KBM-7 (cell line): ENCODE results near the gene EYA2.
A peak's percentile ranks its signal among the peaks of the same experiment; 100 is the strongest.

ENCODE experiments used
- DNase-seq: peaks from one replicate; pipeline ENCODE4 v3.0.0-alpha.2; 2015
- in situ Hi-C: fragments of 300-500 bp; cut with MboI; formaldehyde crosslinking; loops from 2 replicates; pipeline ENCODE4 v1.14.3; 2020; ENCODE audit warnings: low sequenced_read_pairs, low pct_unique_long_range_greater_than_20kb, mixed read lengths

The EYA2 gene

GRCh38 chr20:47215653-47216397 lies 321.2 kb downstream of the EYA2 start:
- no peak for DNase-seq
- in situ Hi-C loops: no loop called here

DNA sequence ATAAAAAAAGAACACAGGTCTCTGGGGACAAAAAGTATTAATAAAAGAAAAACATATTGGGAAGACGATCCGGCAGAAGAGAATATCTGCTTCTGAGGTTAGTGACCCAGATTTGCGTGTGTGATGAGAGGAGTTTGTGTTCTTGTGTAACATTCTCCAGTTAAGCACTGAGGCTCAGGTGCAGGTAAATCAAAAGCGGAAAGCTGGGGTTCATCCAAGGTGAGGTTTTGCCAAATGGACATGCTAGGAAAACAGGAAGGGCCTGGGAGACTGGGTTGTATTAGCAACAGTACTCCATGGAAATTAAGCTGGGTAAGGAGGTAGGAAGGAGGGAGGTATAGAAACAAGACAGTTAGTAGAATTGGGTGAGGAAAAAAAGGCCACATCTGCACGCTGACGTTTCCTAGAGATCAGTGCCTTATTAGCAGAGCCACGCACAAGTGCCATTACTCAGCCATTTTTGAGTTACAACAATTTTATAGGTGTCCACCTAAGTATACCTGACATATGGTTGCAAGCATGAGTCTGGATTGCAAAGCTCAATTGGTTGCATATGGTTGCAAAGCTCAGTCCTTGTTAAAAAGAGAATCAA lies 322.3 kb downstream of the EYA2 start:
- in situ Hi-C loops: no loop called here
- DNase-seq: no peak

GRCh38 chr20:47217482-47218446 lies 323.1 kb downstream of the EYA2 start:
- no peak for DNase-seq
- in situ Hi-C loops: no loop called here

GRCh38 chr20:47220161-47220582 lies 325.5 kb downstream of the EYA2 start:
- in situ Hi-C loops: no loop called here
- peak; percentile 45 for DNase-seq

- DNase-seq: no peak
- in situ Hi-C loops: no loop called here
Measured at GRCh38 chr20:47221036-47221625, 326.5 kb downstream of the EYA2 start.

- DNase-seq: no peak
- in situ Hi-C loops: no loop called here
Measured at GRCh38 chr20:47222468-47223119, 328.0 kb downstream of the EYA2 start.

DNA sequence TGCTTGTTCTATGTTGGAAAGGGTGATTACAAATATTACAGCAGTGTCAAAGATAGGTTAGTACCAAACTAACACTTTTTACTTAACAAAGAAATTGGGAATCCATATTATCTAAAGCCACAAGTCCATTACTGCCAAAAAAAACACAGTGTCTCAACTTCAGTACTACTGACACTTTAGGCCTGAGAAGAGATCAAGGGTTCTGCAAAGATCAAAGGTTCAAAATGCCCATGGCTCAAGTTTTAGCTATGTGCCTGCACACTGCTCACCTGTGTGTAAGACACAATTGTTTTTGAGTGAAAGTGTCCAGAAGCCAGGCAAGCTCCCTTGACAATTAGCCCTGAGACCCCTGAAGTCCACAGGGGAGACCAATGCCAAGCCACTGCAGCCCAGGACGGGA lies 329.3 kb downstream of the EYA2 start:
- DNase-seq: no peak
- in situ Hi-C loops: no loop called here

- in situ Hi-C loops: no loop called here
- no peak for DNase-seq
Measured at GRCh38 chr20:47224300-47224791, 329.7 kb downstream of the EYA2 start.

- in situ Hi-C loops: no loop called here
Measured at GRCh38 chr20:47224857-47225256, 330.2 kb downstream of the EYA2 start.

DNA sequence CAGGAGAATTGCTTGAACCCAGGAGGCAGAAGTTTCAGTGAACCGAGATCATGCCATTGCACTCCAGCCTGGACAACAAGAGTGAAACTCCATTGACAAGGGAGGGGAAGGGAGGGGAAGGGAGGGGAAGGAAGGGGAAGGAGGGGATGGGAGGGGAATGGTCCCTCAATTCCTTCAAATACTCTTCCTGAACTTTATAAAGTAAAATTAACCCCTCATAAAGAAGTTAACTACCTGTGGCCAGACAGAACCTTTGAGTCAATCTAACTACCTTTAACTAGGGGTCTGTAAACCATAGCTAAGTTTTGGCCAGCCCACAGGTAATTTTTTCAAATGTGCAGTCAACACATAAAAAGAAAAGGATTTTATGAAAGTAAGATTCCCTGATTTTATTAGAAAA lies 330.8 kb downstream of the EYA2 start:
- DNase-seq: no peak

More at GRCh38 chr20:47224857-47225256, 330.2 kb downstream of the EYA2 start:
- DNase-seq: no peak

GRCh38 chr20:47227119-47227518 lies 332.5 kb downstream of the EYA2 start:
- in situ Hi-C loops: no loop called here

More for the DNA sequence above, 330.8 kb downstream of the EYA2 start:
- in situ Hi-C loops: no loop called here

GRCh38 chr20:47227576-47227975 lies 332.9 kb downstream of the EYA2 start:
- in situ Hi-C loops: no loop called here
- DNase-seq: no peak

More at GRCh38 chr20:47227119-47227518, 332.5 kb downstream of the EYA2 start:
- no peak for DNase-seq

DNA sequence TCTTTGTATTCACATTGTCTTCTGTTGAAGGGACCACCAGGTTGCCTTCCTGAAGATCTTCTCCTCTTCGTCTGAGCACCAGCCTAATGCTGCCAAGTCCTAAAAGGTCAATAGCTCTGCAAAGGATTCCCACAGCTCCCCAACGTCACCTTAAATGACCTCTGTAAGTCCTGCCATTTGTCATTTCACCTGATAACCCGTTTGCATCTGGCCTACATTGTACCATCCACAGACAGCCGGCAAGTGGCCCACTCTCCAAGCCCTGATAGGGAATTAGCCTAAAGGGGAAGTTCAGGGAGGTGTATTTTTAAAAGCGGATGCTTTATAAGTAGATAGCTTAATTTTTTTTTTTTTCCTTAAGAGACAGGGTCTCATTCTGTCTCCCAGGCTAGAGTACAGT lies 334.0 kb downstream of the EYA2 start:
- DNase-seq: no peak
- in situ Hi-C loops: no loop called here

- in situ Hi-C loops: no loop called here
- no peak for DNase-seq
Measured at GRCh38 chr20:47230811-47231256, 336.2 kb downstream of the EYA2 start.

GRCh38 chr20:47231382-47232039 lies 336.9 kb downstream of the EYA2 start:
- DNase-seq: no peak
- in situ Hi-C loops: no loop called here

GRCh38 chr20:47232518-47232917 lies 337.9 kb downstream of the EYA2 start:
- DNase-seq: no peak
- in situ Hi-C loops: no loop called here

DNA sequence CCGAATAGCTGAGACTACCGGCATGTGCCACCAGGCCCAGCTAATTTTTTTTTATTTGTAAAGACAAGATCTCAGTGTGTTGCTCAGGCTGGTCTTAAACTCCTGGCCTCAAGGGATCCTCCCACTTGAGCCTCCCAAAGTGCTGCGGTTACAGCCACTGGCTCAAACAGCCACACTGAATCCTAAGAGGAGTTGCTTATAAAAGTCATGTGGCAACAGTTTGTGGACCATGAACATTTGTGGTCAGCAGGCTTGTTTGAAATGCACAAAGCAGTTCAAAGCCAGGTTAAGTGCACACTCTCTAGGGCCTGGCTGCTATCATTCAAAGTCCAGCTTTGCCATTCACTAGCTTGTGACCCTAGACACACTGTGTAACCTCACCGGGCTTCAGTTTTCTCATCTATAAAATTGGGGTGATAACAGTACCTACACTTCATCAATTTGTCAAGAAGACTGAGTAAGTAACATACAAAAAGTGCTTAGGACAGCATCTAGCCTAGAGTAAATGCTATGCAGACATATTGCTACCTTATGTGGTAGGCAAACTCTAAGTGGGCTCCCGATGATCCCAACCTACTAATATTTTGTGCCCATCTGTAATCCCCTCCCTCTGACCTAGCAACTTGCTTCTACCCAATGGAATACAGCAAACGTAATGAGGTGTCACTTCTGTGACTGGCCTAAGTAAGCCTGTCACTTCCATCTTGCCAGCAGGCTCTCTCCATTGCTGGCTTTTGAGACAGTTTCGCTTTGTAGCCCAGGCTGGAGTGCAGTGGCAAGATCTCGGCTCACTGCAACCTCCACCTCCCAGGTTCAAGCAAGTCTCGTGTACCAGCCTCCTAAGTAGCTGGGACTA lies 338.9 kb downstream of the EYA2 start:
- in situ Hi-C loops: no loop called here

More for the DNA sequence above, 338.9 kb downstream of the EYA2 start:
- no peak for DNase-seq
